ENCODE data around the gene HTR2B.
"Not testable (repeated sequence)": the region's sequence is repeated elsewhere in the genome, so short reads cannot be mapped to it uniquely, and the experiment has no call there.

Gene HTR2B

GRCh38 chr2:231124838-231125568 is at the start of gene HTR2B:
Gene HTR2B, minus strand, starts transcription at chr2:231125042. Its CDS starts 1,278 bp downstream, at chr2:231123764.
- peak; percentile 5 for DNase-seq (ENCODE audit: low read depth)

GRCh38 chr2:231174211-231174651 is 49.4 kb upstream of the HTR2B start:
- DNase-seq (ENCODE audit: low read depth), result no peak

- no peak for DNase-seq (ENCODE audit: low read depth)
These were observed 47.2 kb upstream of the HTR2B start for GRCh38 chr2:231172025-231172424.

- no peak for DNase-seq (ENCODE audit: low read depth)
These were observed 45.2 kb upstream of the HTR2B start for GRCh38 chr2:231170055-231170454.

GRCh38 chr2:231169488-231169887 is 44.6 kb upstream of the HTR2B start:
- no peak for DNase-seq (ENCODE audit: low read depth)

- no peak for DNase-seq (ENCODE audit: low read depth)
These were observed 43.8 kb upstream of the HTR2B start for GRCh38 chr2:231168460-231169139.

- DNase-seq (ENCODE audit: low read depth), result no peak
These were observed 43.1 kb upstream of the HTR2B start for GRCh38 chr2:231167745-231168459.

- DNase-seq (ENCODE audit: low read depth), result no peak
These were observed 38.7 kb upstream of the HTR2B start for GRCh38 chr2:231163414-231164095.

- no peak for DNase-seq (ENCODE audit: low read depth)
These were observed 38.2 kb upstream of the HTR2B start for GRCh38 chr2:231163011-231163410.

- DNase-seq (ENCODE audit: low read depth), result no peak
These were observed 37.1 kb upstream of the HTR2B start for GRCh38 chr2:231161877-231162329.

- no peak for DNase-seq (ENCODE audit: low read depth)
These were observed 36.5 kb upstream of the HTR2B start for GRCh38 chr2:231161252-231161839.

GRCh38 chr2:231160701-231161100 is 35.9 kb upstream of the HTR2B start:
- DNase-seq (ENCODE audit: low read depth), result no peak

GRCh38 chr2:231159306-231159705 is 34.5 kb upstream of the HTR2B start:
- DNase-seq (ENCODE audit: low read depth), result no peak

GRCh38 chr2:231152800-231153557 is 28.1 kb upstream of the HTR2B start:
- no peak for DNase-seq (ENCODE audit: low read depth)

- DNase-seq (ENCODE audit: low read depth), result no peak
These were observed 21.8 kb upstream of the HTR2B start for GRCh38 chr2:231146665-231147064.

- DNase-seq (ENCODE audit: low read depth), result no peak
These were observed 20.1 kb upstream of the HTR2B start for GRCh38 chr2:231144896-231145295.

GRCh38 chr2:231140808-231141207 is 16.0 kb upstream of the HTR2B start:
- DNase-seq (ENCODE audit: low read depth), result not testable (repeated sequence)

GRCh38 chr2:231139796-231140195 is 15.0 kb upstream of the HTR2B start:
- no peak for DNase-seq (ENCODE audit: low read depth)

- no peak for DNase-seq (ENCODE audit: low read depth)
These were observed 13.9 kb upstream of the HTR2B start for GRCh38 chr2:231138699-231139098.

GRCh38 chr2:231134910-231135655 is 10.2 kb upstream of the HTR2B start:
- DNase-seq (ENCODE audit: low read depth), result no peak
